ENCODE results near the gene MARCHF9. TPM values are rescaled to one million over a fixed set of nuclear protein-coding genes. Genes with fewer than 3 reads are reported as not detected.

Gene MARCHF9
- total RNA-seq, 1 experiment from 2014 or later: 42.4 TPM

- CTCF ChIA-PET: interaction anchor here (0.9 kb wide), 1 partner anchor 9 kb away, joined by 3 read pairs; no protein-coding TSS in a partner anchor
- peaks cover 67% of the 10 kb centered on the region for H3K27me3 Mint-ChIP-seq (ENCODE audit: unreplicated experiment)
- no peak for TF ChIP-seq CTCF (IDR thresholded peaks at IDR 0.05; ENCODE audit: unreplicated experiment)
- H3K9me3 Mint-ChIP-seq (ENCODE audit: low read depth, unreplicated experiment): no peaks in the 10 kb centered on the region
- H3K4me1 Mint-ChIP-seq (ENCODE audit: low read depth, unreplicated experiment): peaks cover 41% of the 10 kb centered on the region
- BruUV-seq (replicated peaks): no TSS peak
- H3K4me3 Mint-ChIP-seq (ENCODE audit: low read depth, unreplicated experiment): no peak overlapping the region
- intact Hi-C loops (cut with micrococcal nuclease; ENCODE audit: unreplicated experiment): no loop called here
- H3K36me3 Mint-ChIP-seq (ENCODE audit: insufficient read depth, unreplicated experiment): peaks cover 11% of the 10 kb centered on the region
- no peak for DNase-seq
- H3K27ac Mint-ChIP-seq (ENCODE audit: unreplicated experiment): no peak overlapping the region
Measured at GRCh38 chr12:57739914-57740538, 14.9 kb upstream of the MARCHF9 start.

GRCh38 chr12:57740656-57741412 lies 14.1 kb upstream of the MARCHF9 start:
- H3K9me3 Mint-ChIP-seq (ENCODE audit: low read depth, unreplicated experiment): no peaks in the 10 kb centered on the region
- no peak for DNase-seq
- H3K4me1 Mint-ChIP-seq (ENCODE audit: low read depth, unreplicated experiment): peaks cover 42% of the 10 kb centered on the region
- peaks cover 19% of the 10 kb centered on the region for H3K36me3 Mint-ChIP-seq (ENCODE audit: insufficient read depth, unreplicated experiment)
- intact Hi-C loops (cut with micrococcal nuclease; ENCODE audit: unreplicated experiment): no loop called here
- no peak overlapping the region for H3K27ac Mint-ChIP-seq (ENCODE audit: unreplicated experiment)
- no TSS peak for BruUV-seq (replicated peaks)
- no peak for TF ChIP-seq CTCF (IDR thresholded peaks at IDR 0.05; ENCODE audit: unreplicated experiment)
- CTCF ChIA-PET: interaction anchor here (0.9 kb wide), 1 partner anchor 9 kb away, joined by 3 read pairs; no protein-coding TSS in a partner anchor
- no peak overlapping the region for H3K4me3 Mint-ChIP-seq (ENCODE audit: low read depth, unreplicated experiment)
- peaks cover 59% of the 10 kb centered on the region for H3K27me3 Mint-ChIP-seq (ENCODE audit: unreplicated experiment)

- no TSS peak for BruUV-seq (replicated peaks)
- H3K36me3 Mint-ChIP-seq (ENCODE audit: insufficient read depth, unreplicated experiment): peaks cover 25% of the 10 kb centered on the region
- no peak overlapping the region for H3K4me3 Mint-ChIP-seq (ENCODE audit: low read depth, unreplicated experiment)
- no peak for DNase-seq
- no peaks in the 10 kb centered on the region for H3K9me3 Mint-ChIP-seq (ENCODE audit: low read depth, unreplicated experiment)
- H3K27ac Mint-ChIP-seq (ENCODE audit: unreplicated experiment): no peak overlapping the region
- intact Hi-C loops (cut with micrococcal nuclease; ENCODE audit: unreplicated experiment): no loop called here
- TF ChIP-seq CTCF (IDR thresholded peaks at IDR 0.05; ENCODE audit: unreplicated experiment): no peak
- H3K4me1 Mint-ChIP-seq (ENCODE audit: low read depth, unreplicated experiment): peaks cover 43% of the 10 kb centered on the region
- CTCF ChIA-PET: no interaction called here
- H3K27me3 Mint-ChIP-seq (ENCODE audit: unreplicated experiment): peaks cover 53% of the 10 kb centered on the region
Measured at GRCh38 chr12:57741413-57741789, 13.5 kb upstream of the MARCHF9 start.

- DNase-seq: no peak
- CTCF ChIA-PET: interaction anchor here (0.6 kb wide), 1 partner anchor 19 kb away, joined by 3 read pairs; no protein-coding TSS in a partner anchor
- no peak overlapping the region for H3K27ac Mint-ChIP-seq (ENCODE audit: unreplicated experiment)
- BruUV-seq (replicated peaks): no TSS peak
- H3K36me3 Mint-ChIP-seq (ENCODE audit: insufficient read depth, unreplicated experiment): peaks cover 32% of the 10 kb centered on the region
- no peak for TF ChIP-seq CTCF (IDR thresholded peaks at IDR 0.05; ENCODE audit: unreplicated experiment)
- peaks cover 46% of the 10 kb centered on the region for H3K27me3 Mint-ChIP-seq (ENCODE audit: unreplicated experiment)
- H3K4me3 Mint-ChIP-seq (ENCODE audit: low read depth, unreplicated experiment): no peak overlapping the region
- no peaks in the 10 kb centered on the region for H3K9me3 Mint-ChIP-seq (ENCODE audit: low read depth, unreplicated experiment)
- H3K4me1 Mint-ChIP-seq (ENCODE audit: low read depth, unreplicated experiment): peaks cover 41% of the 10 kb centered on the region
- intact Hi-C loops (cut with micrococcal nuclease; ENCODE audit: unreplicated experiment): no loop called here
Measured at GRCh38 chr12:57741844-57742738, 12.8 kb upstream of the MARCHF9 start.

Measured in Calu3 (cell line).